CD14-positive monocyte (primary cell): ENCODE measurements around the gene ZRANB3. TPM values are rescaled to one million over a fixed set of nuclear protein-coding genes. Genes with fewer than 3 reads are reported as not detected.

ENCODE experiments used
- DNase-seq, 3 donors: peaks; one replicate each; pipeline ENCODE4 v3.0.0-alpha.2; 2011 to 2022
- H2AFZ ChIP-seq: 2 replicates; pipeline ENCODE4 v1.6.0; 2012; ENCODE audit warnings: mild to moderate bottlenecking, low read depth, low read length, inconsistent platforms; ENCODE audit not compliant: insufficient read depth, poor library complexity, severe bottlenecking
- H3K27ac ChIP-seq, 2 donors: 1 replicate in 1 of 2; 2 replicates in 1 of 2; pipeline ENCODE4 v1.5.1; 2012 to 2013; ENCODE audit warnings: low read length in 2 of 2, control low read depth in 1 of 2, inconsistent platforms in 1 of 2, low read depth in 1 of 2, mild to moderate bottlenecking in 1 of 2
- H3K27me3 ChIP-seq, 2 donors: one replicate each; pipeline versions ENCODE4 v1.6.0 to v1.6.1; 2011 to 2013; ENCODE audit warnings: low read length in 2 of 2; ENCODE audit not compliant: control insufficient read depth in 2 of 2, insufficient read depth in 2 of 2
- H3K36me3 ChIP-seq, 2 donors: replicated peaks in 1 of 2; 1 replicate in 1 of 2; 2 replicates in 1 of 2; pipeline versions ENCODE4 v1.5.1 to v1.6.1; 2012 to 2013; ENCODE audit warnings: low read length in 2 of 2, control low read depth in 1 of 2, inconsistent platforms in 1 of 2, mild to moderate bottlenecking in 1 of 2; ENCODE audit not compliant: insufficient read depth in 2 of 2, control insufficient read depth in 1 of 2
- H3K4me1 ChIP-seq, 2 donors: 1 replicate in 1 of 2; 2 replicates in 1 of 2; pipeline versions ENCODE4 v1.5.1 to v1.6.1; 2012 to 2013; ENCODE audit warnings: low read length in 2 of 2, control low read depth in 1 of 2, inconsistent platforms in 1 of 2, mild to moderate bottlenecking in 1 of 2, moderate library complexity in 1 of 2; ENCODE audit not compliant: insufficient read depth in 2 of 2, control insufficient read depth in 1 of 2
- H3K4me2 ChIP-seq: replicated peaks from 2 replicates; pipeline ENCODE3; 2012; ENCODE audit warnings: low read length, moderate library complexity, mild to moderate bottlenecking; ENCODE audit not compliant: poor library complexity, severe bottlenecking; ENCODE audit errors: extremely low read depth
- H3K4me3 ChIP-seq, 3 experiments: fragments of 200-600 bp in 1 of 3; sonication (generic) in 1 of 3; replicated peaks in 1 of 3; 1 replicate in 2 of 3; 2 replicates in 1 of 3; pipeline ENCODE4 v1.5.1; 2011 to 2013; ENCODE audit warnings: low read length in 3 of 3, mild to moderate bottlenecking in 3 of 3, control low read depth in 2 of 3, low read depth in 2 of 3, inconsistent platforms in 1 of 3, moderate library complexity in 1 of 3
- H3K79me2 ChIP-seq: 2 replicates; pipeline ENCODE4 v1.6.0; 2012; ENCODE audit warnings: mild to moderate bottlenecking, control low read depth, inconsistent platforms, low read length, moderate library complexity; ENCODE audit not compliant: insufficient read depth
- H3K9ac ChIP-seq: 2 replicates; pipeline ENCODE4 v1.6.0; 2017; ENCODE audit warnings: low read length, mild to moderate bottlenecking; ENCODE audit not compliant: insufficient read depth, poor library complexity, severe bottlenecking
- H3K9me3 ChIP-seq, 2 donors: replicated peaks in 1 of 2; 1 replicate in 1 of 2; 2 replicates in 1 of 2; pipeline versions ENCODE4 v1.5.1 to v1.6.1; 2012 to 2013; ENCODE audit warnings: low read length in 2 of 2, control low read depth in 1 of 2; ENCODE audit not compliant: control insufficient read depth in 1 of 2, insufficient read depth in 1 of 2
- H4K20me1 ChIP-seq: 2 replicates; pipeline ENCODE4 v1.6.0; 2012; ENCODE audit warnings: mild to moderate bottlenecking, low read length, control low read depth, moderate library complexity; ENCODE audit not compliant: insufficient read depth
- H3K27ac Mint-ChIP-seq, 7 donors: one replicate each; pipeline ENCODE4 v1.8.0; 2020; ENCODE audit warnings: mild to moderate bottlenecking in 7 of 7, mixed read lengths in 7 of 7, moderate library complexity in 6 of 7, inconsistent platforms in 2 of 7
- H3K27me3 Mint-ChIP-seq, 3 donors: one replicate each; pipeline ENCODE4 v1.8.0; 2021 to 2022; ENCODE audit warnings: low read depth in 3 of 3, mild to moderate bottlenecking in 3 of 3, mixed read lengths in 3 of 3, moderate library complexity in 3 of 3, inconsistent platforms in 1 of 3
- H3K36me3 Mint-ChIP-seq, 2 donors: one replicate each; pipeline ENCODE4 v1.8.0; 2020; ENCODE audit warnings: mixed read lengths in 2 of 2, inconsistent platforms in 1 of 2, mild to moderate bottlenecking in 1 of 2
- H3K4me1 Mint-ChIP-seq: one replicate; pipeline ENCODE4 v1.8.0; 2020; ENCODE audit warnings: mild to moderate bottlenecking, mixed read lengths
- H3K4me3 Mint-ChIP-seq, 2 donors: one replicate each; pipeline ENCODE4 v1.8.0; 2020; ENCODE audit warnings: mild to moderate bottlenecking in 2 of 2, mixed read lengths in 2 of 2, moderate library complexity in 1 of 2
- H3K9me3 Mint-ChIP-seq, 7 donors: one replicate each; pipeline ENCODE4 v1.8.0; 2020 to 2022; ENCODE audit warnings: mixed read lengths in 7 of 7, mild to moderate bottlenecking in 6 of 7, moderate library complexity in 6 of 7, inconsistent platforms in 2 of 7
- WGBS: methylation state at CpG from one replicate; pipeline ENCODE4 v1.1.5; 2013; ENCODE audit warnings: missing lambda C conversion rate; ENCODE audit not compliant: insufficient coverage; 5-methylcytosine and 5-hydroxymethylcytosine counted together
- intact Hi-C, 2 donors: fragments of 100-400 bp; cut with micrococcal nuclease; formaldehyde crosslinking; loops; one replicate each; pipeline versions ENCODE4 v1.15.0 to v1.15.1; 2023
- polyA plus RNA-seq, 3 donors: library from polyadenylated mRNA; depleted of rRNA in 1 of 3; unstranded in 2 of 3; stranded (reverse) in 1 of 3; fragments of 300-500 nt in 2 of 3; fragments of >200 nt in 1 of 3; fragmentation: Illumina TruSeq in 2 of 3; gene quantifications; 1 replicate in 2 of 3; 2 replicates in 1 of 3; pipeline ENCODE4 v1.2.3, GENCODE V29; 2012 to 2021
- TF ChIP-seq, protein P1 (sequence below): fragments of 200-600 bp; IDR thresholded peaks from one replicate; pipeline ENCODE4 v1.8.0; 2022; ENCODE audit warnings: antibody characterized with exemption, mild to moderate bottlenecking

Gene ZRANB3
- polyA plus RNA-seq, 3 donors: 0.47 to 3.5 (median 0.64) TPM

DNA sequence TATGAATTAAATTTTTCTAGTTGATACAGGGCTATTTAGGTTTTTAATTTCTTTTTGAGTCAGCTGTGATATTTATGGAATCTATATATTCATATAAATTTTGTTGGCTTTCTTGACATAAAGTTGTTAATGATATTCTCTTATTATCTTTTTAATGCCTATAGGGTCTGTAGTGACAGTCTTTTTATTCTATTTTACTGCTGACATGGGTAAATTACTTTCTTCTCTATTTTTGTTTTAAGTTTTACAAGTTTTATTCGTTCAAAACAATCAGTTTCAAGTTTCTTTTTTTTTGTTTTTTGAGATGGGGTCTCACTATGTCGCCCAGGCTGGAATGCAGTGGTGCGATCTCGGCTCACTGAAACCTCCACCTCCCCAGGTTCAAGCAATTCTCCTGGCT, 226.3 kb downstream of the ZRANB3 start:
- Histone ChIP-seq H3K4me1 (no peaks in the 10 kb centered on the region), H3K9me3 (peaks cover 5 to 20% of the 10 kb centered on the region in 2 donors), H3K4me3 (no peak overlapping the region), H3K36me3 (no peaks in the 10 kb centered on the region), H3K27ac (no peak overlapping the region), H4K20me1 (no peaks in the 10 kb centered on the region), H3K27me3 (no peaks in the 10 kb centered on the region), H3K4me2 (no peak overlapping the region), H3K9ac (no peak overlapping the region), H3K79me2 (no peaks in the 10 kb centered on the region), H2AFZ (no peak overlapping the region)
- peaks cover 9 to 36% (median 16%) of the 10 kb centered on the region in 7 donors for H3K9me3 Mint-ChIP-seq
- H3K27ac Mint-ChIP-seq: no peak overlapping the region
- peaks cover 11% of the 10 kb centered on the region for H3K4me1 Mint-ChIP-seq
- H3K36me3 Mint-ChIP-seq: peaks cover 1 to 3% of the 10 kb centered on the region in 2 donors
- no peak for DNase-seq
- intact Hi-C loops: no loop called here
- peaks cover 0 to 1% (median 0%) of the 10 kb centered on the region in 3 donors for H3K27me3 Mint-ChIP-seq
- no CpG with 5 or more reads among the region's 4 CpGs for WGBS
- H3K4me3 Mint-ChIP-seq: no peak overlapping the region
- TF ChIP-seq, protein P1, sequence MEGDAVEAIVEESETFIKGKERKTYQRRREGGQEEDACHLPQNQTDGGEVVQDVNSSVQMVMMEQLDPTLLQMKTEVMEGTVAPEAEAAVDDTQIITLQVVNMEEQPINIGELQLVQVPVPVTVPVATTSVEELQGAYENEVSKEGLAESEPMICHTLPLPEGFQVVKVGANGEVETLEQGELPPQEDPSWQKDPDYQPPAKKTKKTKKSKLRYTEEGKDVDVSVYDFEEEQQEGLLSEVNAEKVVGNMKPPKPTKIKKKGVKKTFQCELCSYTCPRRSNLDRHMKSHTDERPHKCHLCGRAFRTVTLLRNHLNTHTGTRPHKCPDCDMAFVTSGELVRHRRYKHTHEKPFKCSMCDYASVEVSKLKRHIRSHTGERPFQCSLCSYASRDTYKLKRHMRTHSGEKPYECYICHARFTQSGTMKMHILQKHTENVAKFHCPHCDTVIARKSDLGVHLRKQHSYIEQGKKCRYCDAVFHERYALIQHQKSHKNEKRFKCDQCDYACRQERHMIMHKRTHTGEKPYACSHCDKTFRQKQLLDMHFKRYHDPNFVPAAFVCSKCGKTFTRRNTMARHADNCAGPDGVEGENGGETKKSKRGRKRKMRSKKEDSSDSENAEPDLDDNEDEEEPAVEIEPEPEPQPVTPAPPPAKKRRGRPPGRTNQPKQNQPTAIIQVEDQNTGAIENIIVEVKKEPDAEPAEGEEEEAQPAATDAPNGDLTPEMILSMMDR: no peak

- no peaks in the 10 kb centered on the region for H3K27me3 Mint-ChIP-seq
- intact Hi-C loops: no loop called here
- no peak overlapping the region for H2AFZ ChIP-seq
- no peak overlapping the region for H3K27ac ChIP-seq
- H3K9ac ChIP-seq: no peak overlapping the region
- H3K9me3 Mint-ChIP-seq: peaks cover 17 to 34% (median 27%) of the 10 kb centered on the region in 7 donors
- no peaks in the 10 kb centered on the region for H3K79me2 ChIP-seq
- H3K4me1 Mint-ChIP-seq: peaks cover 17% of the 10 kb centered on the region
- no peaks in the 10 kb centered on the region for H3K36me3 ChIP-seq
- H3K9me3 ChIP-seq: peaks cover 0 to 17% of the 10 kb centered on the region in 2 donors
- no peak overlapping the region for H3K4me2 ChIP-seq
- TF ChIP-seq, protein P1: no peak
- H3K4me3 Mint-ChIP-seq: no peak overlapping the region
- DNase-seq: no peak
- no CpG with 5 or more reads among the region's 1 CpG for WGBS
- no peaks in the 10 kb centered on the region for H3K27me3 ChIP-seq
- H3K36me3 Mint-ChIP-seq: peaks cover 6 to 17% of the 10 kb centered on the region in 2 donors
- H3K27ac Mint-ChIP-seq: no peak overlapping the region
- H3K4me3 ChIP-seq: no peak overlapping the region
- no peaks in the 10 kb centered on the region for H4K20me1 ChIP-seq
- H3K4me1 ChIP-seq: peaks cover 0 to 3% of the 10 kb centered on the region in 2 donors
Observed at GRCh38 chr2:135299658-135300244, 231.3 kb downstream of the ZRANB3 start.
